Pancreas (tissue), 10 donors: ENCODE results near the gene WWC1. TPM values are rescaled to one million over a fixed set of nuclear protein-coding genes. Genes with fewer than 3 reads are reported as not detected.

Source experiments
- ATAC-seq, 4 donors: fragments of 200-7000 bp; cut with Tn5 transposase; one replicate each; pipeline versions ENCODE4 v1.8.0 to v1.9.1; 2020; ENCODE audit warnings: mild to moderate bottlenecking in 4 of 4, moderate library complexity in 4 of 4
- DNase-seq, 6 donors: peaks; one replicate each; pipeline ENCODE4 v3.0.0-alpha.2; 2020
- FAIRE-seq: peaks from 2 replicates; lab custom pipeline; 2012; peaks lifted over from hg19 to GRCh38; lab: Jason Lieb, UNC
- H3K27ac ChIP-seq, 4 donors: fragments of 200-600 bp; sonication (generic); 1 replicate in 3 of 4; 2 replicates in 1 of 4; pipeline versions ENCODE4 v1.5.0 to v1.8.0; 2020
- H3K27me3 ChIP-seq, 4 donors: fragments of 200-600 bp; one replicate each; pipeline ENCODE4 v1.8.0; 2021
- H3K36me3 ChIP-seq, 3 donors: fragments of 200-600 bp; sonication (generic) in 1 of 3; one replicate each; pipeline versions ENCODE4 v1.5.0 to v1.8.0; 2020 to 2021
- H3K4me1 ChIP-seq, 3 donors: fragments of 200-600 bp; one replicate each; pipeline ENCODE4 v1.8.0; 2021
- H3K4me3 ChIP-seq, 4 donors: fragments of 200-600 bp; sonication (generic) in 2 of 4; one replicate each; pipeline versions ENCODE4 v1.5.0 to v1.8.0; 2020 to 2021
- H3K9me3 ChIP-seq, 4 donors: fragments of 200-600 bp; one replicate each; pipeline ENCODE4 v1.8.0; 2021
- CTCF ChIP-seq, 4 donors: fragments of 200-600 bp; sonication (generic) in 3 of 4; IDR thresholded peaks; one replicate each; pipeline versions ENCODE4 v1.5.0 to v1.8.0; 2021; ENCODE audit warnings: antibody characterized with exemption in 4 of 4
- WGBS, 2 donors: extraction: QIAGEN DNeasy Blood & Tissue Kit; methylation state at CpG; one replicate each; pipeline ENCODE4 v1.1.7; 2013; 5-methylcytosine and 5-hydroxymethylcytosine counted together
- intact Hi-C, 3 donors: fragments of 100-400 bp; cut with DNase I; formaldehyde crosslinking; loops; one replicate each; pipeline versions ENCODE4 v1.11.1 to v1.14.2; 2022
- polyA plus RNA-seq, 2 donors: library from polyadenylated mRNA; stranded (reverse); fragments of 200-250 nt; gene quantifications; one replicate each; pipeline ENCODE4 v1.2.3, GENCODE V29; 2013
- total RNA-seq, 6 donors: library from RNA; stranded (reverse); fragmentation: NEBNext Ultra II Directional in 4 of 6; extraction: Animal tissue kit (Norgen Biotek cat#: 25700) in 4 of 6; gene quantifications; one replicate each; pipeline versions ENCODE4 v1.2.1 to v1.2.4, GENCODE V29; 2021 to 2023
- donor health status: healthy with polysubstance abuse.
- donor health status: DM: no; HTN: no; CAD: no; lungs with moderate emphysema.
- donor health status: DM: no; HTN: no; CAD: no.
- donor health status: control.
- donor health status: control.
- donor health status: Bipolar disorder and iron deficiency.
- donor health status: DM: yes; HTN: yes; CAD: no.
- donor health status: DM: no; HTN: no; CAD: no.
- donor health status: DM: no; HTN: no; CAD: no.
- donor health status: DM: yes; HTN: yes; CAD: no.

Gene WWC1
- total and polyA plus RNA-seq, 8 donors = 35.0 to 54.2 (median 38.7) TPM

GRCh38 chr5:168451565-168451964 is 160.1 kb downstream of the WWC1 start:
- TF ChIP-seq CTCF (IDR thresholded peaks at IDR 0.05) = no peak
- no peak for ATAC-seq
- no peak overlapping the region for H3K27ac ChIP-seq
- 90 to 98% methylated on average over 3 of the region's 3 CpGs for WGBS, 2 donors
- no peak for DNase-seq
- H3K4me1 ChIP-seq = no peaks in the 10 kb centered on the region
- no peak for FAIRE-seq
- no peak overlapping the region for H3K4me3 ChIP-seq
- H3K9me3 ChIP-seq = no peaks in the 10 kb centered on the region
- H3K27me3 ChIP-seq = no peaks in the 10 kb centered on the region
- peaks cover 2 to 38% (median 17%) of the 10 kb centered on the region in 3 donors for H3K36me3 ChIP-seq
- intact Hi-C loops = no loop called here

GRCh38 chr5:168455201-168455600 is 163.8 kb downstream of the WWC1 start:
- FAIRE-seq = no peak
- no peak for TF ChIP-seq CTCF (IDR thresholded peaks at IDR 0.05)
- Histone ChIP-seq H3K27me3 (no peaks in the 10 kb centered on the region), H3K4me3 (no peak overlapping the region), H3K4me1 (no peaks in the 10 kb centered on the region), H3K36me3 (peaks cover 7 to 62% (median 17%) of the 10 kb centered on the region in 3 donors), H3K9me3 (no peaks in the 10 kb centered on the region), H3K27ac (no peak overlapping the region)
- no peak for ATAC-seq
- intact Hi-C loops = no loop called here
- 93 to 96% methylated on average over 12 of the region's 12 CpGs for WGBS, 2 donors
- no peak for DNase-seq

GRCh38 chr5:168457542-168457941 is 166.1 kb downstream of the WWC1 start:
- DNase-seq (no peak), ATAC-seq (no peak), FAIRE-seq (no peak)
- intact Hi-C loops = no loop called here
- Histone ChIP-seq H3K4me1 (no peaks in the 10 kb centered on the region), H3K27me3 (no peaks in the 10 kb centered on the region), H3K9me3 (no peaks in the 10 kb centered on the region), H3K27ac (no peak overlapping the region), H3K4me3 (no peak overlapping the region), H3K36me3 (peaks cover 7 to 80% (median 17%) of the 10 kb centered on the region in 3 donors)
- no peak for TF ChIP-seq CTCF (IDR thresholded peaks at IDR 0.05)
- 96 to 97% methylated on average over 3 of the region's 3 CpGs for WGBS, 2 donors

GRCh38 chr5:168460606-168461005 is 169.2 kb downstream of the WWC1 start:
- Histone ChIP-seq H3K9me3 (no peaks in the 10 kb centered on the region), H3K4me3 (no peak overlapping the region), H3K4me1 (no peaks in the 10 kb centered on the region), H3K36me3 (peaks cover 5 to 62% (median 10%) of the 10 kb centered on the region in 3 donors), H3K27me3 (no peaks in the 10 kb centered on the region), H3K27ac (no peak overlapping the region)
- no peak for TF ChIP-seq CTCF (IDR thresholded peaks at IDR 0.05)
- FAIRE-seq (no peak), DNase-seq (no peak), ATAC-seq (no peak)
- intact Hi-C loops = no loop called here
- 92 to 93% methylated on average over 9 of the region's 9 CpGs for WGBS, 2 donors

GRCh38 chr5:168463081-168463480 is 171.6 kb downstream of the WWC1 start:
- Histone ChIP-seq H3K36me3 (peaks cover 0 to 63% (median 5%) of the 10 kb centered on the region in 3 donors), H3K9me3 (no peaks in the 10 kb centered on the region), H3K27me3 (no peaks in the 10 kb centered on the region), H3K4me1 (no peaks in the 10 kb centered on the region), H3K4me3 (no peak overlapping the region), H3K27ac (no peak overlapping the region)
- intact Hi-C loops = no loop called here
- WGBS, 2 donors = 95 to 96% methylated on average over 2 of the region's 2 CpGs
- no peak for TF ChIP-seq CTCF (IDR thresholded peaks at IDR 0.05)
- no peak for FAIRE-seq
- DNase-seq = no peak
- no peak for ATAC-seq
